Dedifferentiated amniotic fluid mesenchymal stem cell (primary cell): ENCODE results near the gene MEGF6.
"Not testable (repeated sequence)": the region's sequence is repeated elsewhere in the genome, so short reads cannot be mapped to it uniquely, and the experiment has no call there.

Source experiments
- DNase-seq: peaks from one replicate; pipeline ENCODE4 v3.0.0-alpha.2; 2016; ENCODE audit errors: extremely low spot score

Gene MEGF6

GRCh38 chr1:3575515-3575914, 35.8 kb downstream of the MEGF6 start:
- DNase-seq = not testable (repeated sequence)

GRCh38 chr1:3573500-3573899, 37.8 kb downstream of the MEGF6 start:
- no peak for DNase-seq

DNA sequence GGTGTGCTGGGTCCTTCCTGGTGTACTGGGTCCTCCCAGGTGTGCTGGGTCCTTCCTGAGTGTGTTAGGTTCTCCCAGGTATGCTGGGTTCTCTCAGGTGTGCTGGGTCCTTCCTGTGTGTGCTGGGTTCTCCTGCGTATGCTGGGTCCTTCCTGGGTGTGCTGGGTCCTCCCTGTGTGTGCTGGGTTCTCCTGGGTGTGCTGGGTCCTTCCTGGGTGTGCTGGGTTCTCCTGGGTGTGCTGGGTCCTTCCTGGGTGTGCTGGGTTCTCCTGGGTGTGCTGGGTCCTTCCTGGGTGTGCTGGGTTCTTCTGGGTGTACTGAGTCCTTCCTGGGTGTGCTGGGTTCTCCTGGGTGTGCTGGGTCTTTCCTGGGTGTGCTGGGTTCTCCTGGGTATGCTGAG, 38.7 kb downstream of the MEGF6 start:
- DNase-seq = not testable (repeated sequence)

GRCh38 chr1:3571263-3571662, 40.0 kb downstream of the MEGF6 start:
- DNase-seq = no peak

GRCh38 chr1:3570066-3570986, 41.0 kb downstream of the MEGF6 start:
- no peak for DNase-seq

DNA sequence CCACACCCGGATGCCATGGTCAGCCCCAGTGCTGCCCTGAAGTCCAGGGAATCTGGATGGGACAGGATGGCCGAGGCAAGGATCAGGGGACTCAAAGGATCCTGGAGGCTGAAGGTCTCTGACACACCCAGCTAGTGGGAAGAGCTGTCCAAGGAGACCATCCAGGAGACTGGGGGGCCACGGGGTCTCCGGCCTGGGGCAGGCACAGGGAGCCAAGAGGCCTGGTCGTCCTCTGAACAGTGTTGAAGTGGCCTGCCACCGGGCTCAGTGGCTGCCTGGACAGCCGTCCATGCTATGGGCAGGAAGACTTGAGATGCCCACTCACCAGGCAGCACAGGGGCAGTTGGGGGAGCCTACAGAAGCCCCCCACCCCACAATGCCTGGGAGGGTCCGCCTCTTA, 41.9 kb downstream of the MEGF6 start:
- no peak for DNase-seq

GRCh38 chr1:3568815-3569435, 42.4 kb downstream of the MEGF6 start:
- no peak for DNase-seq

DNA sequence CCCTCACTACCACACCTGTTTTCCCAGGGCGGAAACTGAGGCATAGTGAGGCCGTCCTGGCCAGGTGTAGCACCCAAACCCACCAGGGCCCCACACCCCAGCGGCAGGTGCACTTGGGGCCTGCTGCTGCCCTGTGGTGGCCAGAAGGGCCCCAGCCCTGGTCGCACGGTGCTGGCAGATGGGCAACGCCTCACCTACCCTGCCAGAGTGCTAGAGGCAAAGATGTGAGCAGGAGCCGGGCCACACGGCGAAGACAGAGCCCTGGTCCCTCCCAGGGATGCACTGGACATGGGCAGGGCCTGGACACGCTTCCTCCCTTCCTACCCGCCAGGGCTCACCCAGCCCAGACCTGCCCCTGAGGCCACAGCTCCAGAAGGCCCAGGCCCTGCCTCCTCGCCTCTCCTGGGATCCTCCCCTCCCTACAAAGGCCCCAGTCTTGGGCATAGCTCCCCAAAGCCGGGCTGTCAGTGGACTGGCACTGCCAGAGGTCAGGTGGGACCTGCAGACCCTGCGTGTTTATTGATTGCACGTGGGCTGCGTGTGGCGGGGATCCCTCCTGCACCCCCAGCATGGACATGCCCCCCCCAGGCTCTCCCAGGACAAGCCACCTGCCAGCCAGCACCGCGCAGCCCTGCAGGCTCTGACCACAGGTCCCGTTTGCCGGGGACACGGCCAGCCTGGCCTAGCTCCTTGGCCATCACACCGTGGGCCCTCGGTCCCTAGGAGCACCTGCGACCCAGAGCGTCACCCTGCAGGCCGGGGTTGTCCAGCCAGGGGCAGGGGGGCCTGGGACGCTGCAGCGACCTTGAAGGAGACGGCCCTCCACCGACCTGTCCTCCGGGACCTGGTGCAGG, 44.1 kb downstream of the MEGF6 start:
- DNase-seq = no peak

DNA sequence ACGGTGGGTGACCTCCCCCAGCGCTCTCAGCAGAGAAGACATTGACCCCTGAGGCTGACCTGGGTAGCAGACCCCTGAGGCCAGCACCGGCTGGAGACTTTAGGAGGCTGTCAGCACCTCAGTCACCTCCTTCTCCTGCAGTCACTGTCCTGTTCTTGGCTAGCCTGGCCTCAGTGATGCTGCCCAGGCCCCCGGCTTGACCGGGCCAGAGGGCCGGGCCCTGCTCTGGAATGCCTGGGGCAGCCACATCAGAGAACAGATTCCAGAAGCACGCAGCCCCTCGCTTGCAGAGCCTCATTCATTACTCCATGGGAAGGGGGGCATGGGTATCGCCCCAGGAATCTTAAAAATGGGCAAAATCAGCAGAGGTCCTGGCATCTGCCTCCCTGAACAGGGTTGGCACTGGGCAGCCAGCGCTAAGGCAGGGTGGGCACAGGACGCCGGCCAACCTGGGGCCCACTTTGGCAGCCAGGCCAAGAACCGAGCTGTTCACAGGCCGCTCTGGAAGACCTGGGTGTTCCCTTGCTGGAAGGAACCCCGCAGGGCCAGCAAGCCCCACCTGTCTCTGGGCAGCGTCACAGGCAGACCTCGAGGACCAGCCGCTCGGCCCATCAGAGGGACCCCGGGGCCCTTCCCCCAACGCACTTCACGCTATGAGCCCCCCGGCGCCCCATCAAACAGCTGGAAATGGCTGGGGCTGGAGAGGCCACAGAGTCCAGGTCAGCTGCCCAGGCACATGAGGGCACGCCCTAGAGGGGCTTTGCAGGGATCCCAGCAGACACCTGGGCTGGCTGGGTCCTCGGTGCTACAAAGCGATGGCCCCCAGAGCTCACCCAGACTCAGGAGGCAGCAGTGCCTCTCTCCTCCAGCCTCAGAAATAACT, 45.1 kb downstream of the MEGF6 start:
- DNase-seq = no peak

GRCh38 chr1:3564921-3565831, 46.1 kb downstream of the MEGF6 start:
- no peak for DNase-seq

- DNase-seq = no peak
Observed at GRCh38 chr1:3563610-3564009, 47.7 kb downstream of the MEGF6 start.

DNA sequence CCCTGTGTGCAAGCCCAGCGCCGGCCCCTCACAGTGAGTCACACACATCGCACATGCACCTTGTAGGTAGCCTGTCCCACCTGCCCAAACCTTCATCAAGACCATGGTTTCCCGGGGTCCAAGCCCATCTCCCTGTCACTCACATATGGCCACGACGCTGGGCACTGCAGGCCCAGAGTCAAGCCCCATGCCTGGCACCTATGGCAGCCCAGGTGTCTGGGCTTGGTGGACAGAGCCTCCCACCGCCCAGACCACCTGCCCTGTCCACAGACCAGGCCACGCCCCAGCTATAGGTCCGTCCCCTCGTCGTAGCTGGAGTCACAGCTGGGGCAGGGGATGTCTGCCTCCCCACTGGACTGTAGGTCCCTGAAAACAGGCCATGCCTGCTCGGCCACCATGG, 48.2 kb downstream of the MEGF6 start:
- no peak for DNase-seq

- no peak for DNase-seq
Observed at GRCh38 chr1:3562712-3563111, 48.6 kb downstream of the MEGF6 start.

DNA sequence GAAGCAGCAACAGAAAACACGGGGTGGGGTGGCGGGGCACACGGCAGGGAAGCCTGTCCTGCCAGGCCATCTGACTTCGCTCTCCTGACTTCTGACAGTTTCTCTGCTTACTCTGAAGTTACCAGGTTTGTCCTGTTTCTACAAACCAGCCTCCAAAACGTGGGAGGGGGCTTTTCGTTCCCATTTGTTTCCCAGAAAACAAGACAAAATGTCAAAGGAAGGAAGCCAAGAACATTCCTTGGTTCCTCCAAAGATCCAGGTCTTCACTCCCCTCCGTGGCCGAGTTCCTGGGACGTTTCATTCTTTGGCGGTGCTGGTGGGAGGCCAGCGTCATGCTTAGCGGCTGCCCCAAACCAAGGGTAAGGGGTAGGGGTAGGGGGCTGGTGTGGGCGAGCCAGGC, 49.6 kb downstream of the MEGF6 start:
- no peak for DNase-seq

- DNase-seq = no peak
Observed at GRCh38 chr1:3560981-3561380, 50.3 kb downstream of the MEGF6 start.

GRCh38 chr1:3560251-3560871, 50.9 kb downstream of the MEGF6 start:
- no peak for DNase-seq

- DNase-seq = no peak
Observed at GRCh38 chr1:3558036-3558726, 53.1 kb downstream of the MEGF6 start.

DNA sequence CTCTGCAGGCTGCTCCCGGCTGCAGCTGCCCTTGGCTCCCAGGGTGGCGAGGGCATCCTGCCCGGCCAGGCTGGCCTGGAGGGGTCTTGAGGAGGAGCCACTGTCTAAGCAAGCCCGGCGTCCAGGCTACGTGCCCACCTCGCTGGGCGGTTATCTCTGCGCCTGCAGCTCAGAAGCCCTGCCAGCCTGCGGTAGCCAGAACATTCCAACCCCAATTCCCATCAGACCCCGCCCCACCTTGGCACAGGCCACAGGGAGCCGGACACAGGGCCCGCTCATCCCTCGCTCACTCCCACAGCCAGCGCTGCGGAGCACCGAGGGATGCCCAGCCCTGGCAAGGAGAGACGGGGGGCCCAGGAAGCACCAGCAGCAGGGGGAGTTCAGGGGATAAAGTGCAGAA, 53.9 kb downstream of the MEGF6 start:
- DNase-seq = no peak

DNA sequence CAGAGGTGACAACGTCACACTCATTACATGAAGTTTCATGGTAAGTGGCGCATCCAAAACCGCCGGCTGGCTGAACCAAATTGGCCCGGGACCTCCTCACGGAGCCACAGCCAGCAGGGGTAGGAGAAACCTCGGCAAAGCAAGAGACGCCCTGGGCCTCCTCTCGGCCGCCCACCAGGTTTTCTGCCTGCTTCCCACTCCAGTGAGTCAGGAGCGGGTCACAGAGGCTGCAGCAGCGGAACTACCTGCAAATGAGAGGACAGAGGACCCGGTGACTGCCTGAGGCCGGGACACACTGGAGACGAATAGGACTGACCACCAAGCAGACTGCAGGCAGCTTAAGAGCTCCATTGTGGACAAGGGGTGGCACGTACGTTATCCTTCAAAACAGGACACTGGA, 55.0 kb downstream of the MEGF6 start:
- DNase-seq = no peak
